GM12878 (cell line): ENCODE measurements around the gene MPP2. TPM values are rescaled to one million over a fixed set of nuclear protein-coding genes. Genes with fewer than 3 reads are reported as not detected.

Experiments used
- ATAC-seq: fragments of 200-7000 bp; cut with Tn5 transposase; 3 replicates; pipeline ENCODE4 v1.9.1; 2020; ENCODE audit warnings: mild to moderate bottlenecking, moderate library complexity
- BruUV-seq: library from RNA; stranded (reverse); fragments of 400-500 nt; replicated peaks from 2 replicates; lab custom pipeline; 2021; lab: Mats Ljungman, UMichigan
- CTCF ChIA-PET: fragments of 300-600 bp; sonication (Branson Sonifier 250); formaldehyde crosslinking; extraction: SDS; loops from one replicate; lab custom pipeline; 2021; ENCODE audit warnings: inconsistent platforms; lab: Yijun Ruan, JAX
- POLR2A ChIA-PET: fragments of 350-600 bp; formaldehyde crosslinking; extraction: SDS; loops from one replicate; lab custom pipeline; 2021; ENCODE audit warnings: inconsistent platforms; lab: Charles Lee
- RAD21 ChIA-PET: fragments of 300-600 bp; sonication (Branson Sonifier 250); formaldehyde crosslinking; loops from one replicate; lab custom pipeline; 2023; ENCODE audit warnings: antibody characterized with exemption; ENCODE audit not compliant: unreplicated experiment; lab: Charles Lee
- SMC1A ChIA-PET: fragments of 300-600 bp; sonication (Branson Sonifier 250); formaldehyde crosslinking; loops from one replicate; lab custom pipeline; 2023; ENCODE audit not compliant: unreplicated experiment, uncharacterized antibody; lab: Charles Lee
- DNase-seq: peaks from one replicate; pipeline ENCODE4 v3.0.0-alpha.2; 2011; ENCODE audit warnings: low read depth, low spot score
- FAIRE-seq: peaks from 3 replicates; lab custom pipeline; 2011; peaks lifted over from hg19 to GRCh38; lab: Jason Lieb, UNC
- H2AFZ ChIP-seq: 2 replicates; pipeline ENCODE4 v1.6.0; 2011; ENCODE audit warnings: low read depth, low read length, control low read depth; ENCODE audit not compliant: control insufficient read depth
- H3K27ac ChIP-seq: 2 replicates; pipeline ENCODE4 v1.5.1; 2011; ENCODE audit warnings: control low read depth; ENCODE audit not compliant: control insufficient read depth, insufficient read depth
- H3K27me3 ChIP-seq, 2 experiments: replicated peaks in 1 of 2; 2 replicates each; pipeline versions ENCODE4 v1.6.0 to v1.6.1; 2011; ENCODE audit warnings: low read length in 1 of 2; ENCODE audit not compliant: control insufficient read depth in 2 of 2, insufficient read depth in 2 of 2
- H3K36me3 ChIP-seq, 2 experiments: 2 replicates each; pipeline ENCODE4 v1.5.1; 2011; ENCODE audit warnings: low read length in 1 of 2; ENCODE audit not compliant: control insufficient read depth in 2 of 2, insufficient read depth in 2 of 2
- H3K4me1 ChIP-seq: 2 replicates; pipeline ENCODE4 v1.6.1; 2011; ENCODE audit warnings: mild to moderate bottlenecking, low read length, moderate library complexity, mixed read lengths; ENCODE audit not compliant: control insufficient read depth, insufficient read depth
- H3K4me2 ChIP-seq: 2 replicates; pipeline ENCODE4 v1.6.0; 2011; ENCODE audit warnings: control low read depth; ENCODE audit not compliant: control insufficient read depth, insufficient read depth
- H3K4me3 ChIP-seq: fragments of 200-600 bp; sonication (generic); 2 replicates; pipeline ENCODE4 v1.5.1; 2016
- H3K79me2 ChIP-seq: 2 replicates; pipeline ENCODE4 v1.6.0; 2011; ENCODE audit warnings: low read length; ENCODE audit not compliant: control insufficient read depth, insufficient read depth
- H3K9ac ChIP-seq: 2 replicates; pipeline ENCODE4 v1.8.0; 2011; ENCODE audit warnings: low read length, control low read depth, mixed read lengths; ENCODE audit not compliant: control insufficient read depth, insufficient read depth
- H3K9me3 ChIP-seq: replicated peaks from 3 replicates; pipeline ENCODE4 v1.5.1; 2011; ENCODE audit warnings: mild to moderate bottlenecking, low read length; ENCODE audit not compliant: control insufficient read depth, insufficient read depth
- H4K20me1 ChIP-seq: 2 replicates; pipeline ENCODE4 v1.6.0; 2011; ENCODE audit not compliant: control insufficient read depth, insufficient read depth
- IRF4 ChIP-seq: IDR thresholded peaks from 2 replicates; pipeline ENCODE4 v1.6.1; 2011; ENCODE audit warnings: low read depth, low read length
- MEF2A ChIP-seq: IDR thresholded peaks from 2 replicates; pipeline ENCODE4 v1.6.1; 2011; ENCODE audit warnings: low read depth, mild to moderate bottlenecking, low read length, moderate library complexity; ENCODE audit not compliant: insufficient read depth
- MYB ChIP-seq: fragments of 150-350 bp; IDR thresholded peaks from 2 replicates; pipeline ENCODE4 v1.6.1; 2014; ENCODE audit warnings: mild to moderate bottlenecking, low read depth, low read length, borderline replicate concordance
- NFIC ChIP-seq: IDR thresholded peaks from 2 replicates; pipeline ENCODE4 v1.6.1; 2012; ENCODE audit warnings: low read depth, mild to moderate bottlenecking, inconsistent platforms, low read length, moderate library complexity
- NR2C1 ChIP-seq: fragments of 450-650 bp; IDR thresholded peaks from 2 replicates; pipeline ENCODE4 v1.6.1; 2017; ENCODE audit warnings: antibody characterized with exemption, mild to moderate bottlenecking, moderate library complexity
- NR2F1 ChIP-seq: fragments of 450-650 bp; conservative IDR thresholded peaks from 2 replicates; pipeline ENCODE4 v1.6.1; 2017; ENCODE audit warnings: mild to moderate bottlenecking
- NRF1 ChIP-seq: conservative IDR thresholded peaks from 2 replicates; pipeline ENCODE4 v1.6.1; 2011; ENCODE audit warnings: mild to moderate bottlenecking, low read depth, low read length, improper control_type of control experiment
- POLR2A ChIP-seq: IDR thresholded peaks from 2 replicates; pipeline ENCODE4 v1.6.1; 2011; ENCODE audit warnings: low read depth, mild to moderate bottlenecking, low read length
- POLR2AphosphoS5 ChIP-seq: IDR thresholded peaks from 2 replicates; pipeline ENCODE4 v1.6.1; 2011; ENCODE audit warnings: mild to moderate bottlenecking, low read length, inconsistent platforms
- RBBP5 ChIP-seq: fragments of 200-600 bp; sonication (generic); conservative IDR thresholded peaks from 2 replicates; pipeline ENCODE4 v1.6.1; 2016
- RCOR1 ChIP-seq: conservative IDR thresholded peaks from 2 replicates; pipeline ENCODE4 v1.6.1; 2012; ENCODE audit warnings: low read depth, low read length, improper control_type of control experiment
- SREBF2 ChIP-seq: IDR thresholded peaks from 2 replicates; pipeline ENCODE4 v1.6.1; 2012; ENCODE audit warnings: mild to moderate bottlenecking, low read length
- YBX1 ChIP-seq: fragments of 450-650 bp; IDR thresholded peaks from 2 replicates; pipeline ENCODE4 v1.6.1; 2016; ENCODE audit warnings: antibody characterized with exemption
- ZNF274 ChIP-seq: IDR thresholded peaks from one replicate; pipeline ENCODE4 v1.8.0; 2011; ENCODE audit not compliant: insufficient read length, insufficient read depth
- WGBS: methylation state at CpG from one replicate; pipeline ENCODE4 v1.1.6; 2016; ENCODE audit warnings: low lambda C conversion rate; ENCODE audit not compliant: insufficient replicate concordance, insufficient coverage; ENCODE audit errors: missing lambda C conversion rate; 5-methylcytosine and 5-hydroxymethylcytosine counted together
- in situ Hi-C: fragments of 300-500 bp; cut with MboI; formaldehyde crosslinking; loops from 9 replicates; pipeline ENCODE4 v1.14.3; 2018; ENCODE audit warnings: mixed read lengths
- intact Hi-C: fragments of 100-400 bp; cut with micrococcal nuclease; formaldehyde crosslinking; loops from one replicate; pipeline ENCODE4 v1.14.2; 2022; ENCODE audit not compliant: unreplicated experiment
- polyA plus RNA-seq, 11 experiments: library from polyadenylated mRNA; depleted of rRNA in 4 of 11; unstranded in 6 of 11; stranded (reverse) in 5 of 11; fragments of >200 nt; fragmentation: Nextera tagmentation in 4 of 11; fragmentation: Illumina TruSeq in 1 of 11; extraction: Ambion mirVana in 4 of 11; extraction: Trizol in 1 of 11; gene quantifications; 1 replicate in 1 of 11; 2 replicates in 10 of 11; pipeline versions ENCODE4 v1.2.1 to v1.2.3, GENCODE V29; 2011 to 2016; ENCODE audit warnings: inconsistent platforms in 2 of 11, missing spikeins in 2 of 11, low read depth in 1 of 11
- total RNA-seq, 4 experiments: library from RNA; depleted of rRNA in 3 of 4; stranded (reverse); fragments of >200 nt in 3 of 4; fragmentation: Illumina TruSeq in 1 of 4; extraction: Trizol in 1 of 4; gene quantifications; 2 replicates each; pipeline versions ENCODE4 v1.2.1 to v1.2.3, GENCODE V29; 2013 to 2021
- TF ChIP-seq, protein P1 (sequence below), 3 experiments: IDR thresholded peaks in 2 of 3; conservative IDR thresholded peaks in 1 of 3; 2 replicates each; pipeline ENCODE4 v1.5.1; 2011; ENCODE audit warnings: low read depth in 3 of 3, low read length in 3 of 3, mild to moderate bottlenecking in 3 of 3, control low read depth in 2 of 3, moderate library complexity in 2 of 3, inconsistent platforms in 1 of 3, mixed read lengths in 1 of 3; ENCODE audit not compliant: control insufficient read depth in 2 of 3, insufficient read depth in 1 of 3; ENCODE audit errors: extremely low read depth in 1 of 3
- TF ChIP-seq, protein P2 (sequence below): fragments of 450-650 bp; IDR thresholded peaks from 2 replicates; pipeline ENCODE4 v1.6.1; 2014; ENCODE audit warnings: mild to moderate bottlenecking
- TF ChIP-seq, protein P3 (sequence below): fragments of 450-650 bp; IDR thresholded peaks from 2 replicates; pipeline ENCODE4 v1.6.1; 2017; ENCODE audit warnings: mild to moderate bottlenecking, moderate library complexity

The MPP2 gene
- total and polyA plus RNA-seq, 10 of the 15 experiments (the other 5 are each of a cell fraction or from before 2014, with no cell fraction given): 0.02 to 0.23 (median 0.15) TPM; not detected in 2

DNA sequence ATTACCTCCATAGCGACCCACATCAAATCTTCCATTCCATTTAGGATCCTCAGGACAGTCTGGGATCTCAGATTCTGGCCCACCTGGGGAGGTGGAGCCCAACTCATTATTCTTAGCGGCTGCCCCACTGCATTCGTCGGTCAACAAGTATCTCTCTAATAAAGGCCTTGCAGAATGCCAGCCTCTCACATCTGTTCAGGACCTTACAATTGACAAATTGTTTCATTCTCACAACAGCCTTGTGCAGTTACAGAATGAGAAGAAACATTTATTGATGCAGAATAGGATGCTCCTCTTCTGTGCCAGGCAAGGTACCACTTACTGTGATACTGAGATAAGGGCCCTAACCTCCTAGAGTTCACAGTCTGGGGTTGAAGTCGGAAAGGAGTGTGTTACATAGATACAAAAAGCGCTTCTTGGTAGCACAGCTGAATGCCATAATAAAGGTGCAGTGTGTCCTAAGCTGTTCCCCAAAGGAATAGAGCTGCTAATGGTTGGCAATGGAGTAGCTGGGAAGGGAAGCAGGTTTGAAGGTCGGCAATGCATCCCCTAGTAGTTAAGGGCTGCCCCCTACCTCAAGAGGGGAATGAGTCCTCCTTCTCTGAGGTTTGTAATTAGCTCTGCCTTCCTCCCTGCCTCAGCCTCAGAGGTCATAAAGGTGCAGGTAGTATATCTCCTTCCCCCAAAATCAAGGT lies 2.3 kb upstream of the MPP2 start:
- H3K36me3 ChIP-seq: no peaks in the 10 kb centered on the region; a peak in 1 of 4 replicates
- ChIA-PET SMC1A (interaction anchor here (0.6 to 2.2 kb wide), 9 partner anchors 12 to 388 kb away, joined by 3 to 8 read pairs (median 3); no protein-coding TSS in a partner anchor), RAD21 (interaction anchor here (0.6 to 2.1 kb wide), 5 partner anchors 34 to 813 kb away, joined by 3 to 8 read pairs (median 3); no protein-coding TSS in a partner anchor), POLR2A (interaction anchor here (0.7 to 1.5 kb wide), 2 partner anchors 10 to 50 kb away, joined by 3 to 7 read pairs; no protein-coding TSS in a partner anchor), CTCF (interaction anchor here (0.5 to 3.5 kb wide), 22 partner anchors 11 to 440 kb away, joined by 3 to 22 read pairs (median 4); partner anchors contain the start of genes PPY and TMEM101)
- H3K9me3 ChIP-seq: no peaks in the 10 kb centered on the region
- in situ Hi-C loops: no loop called here
- no peak overlapping the region for H3K27ac ChIP-seq
- no peak overlapping the region for H3K4me2 ChIP-seq
- H3K9ac ChIP-seq: no peak overlapping the region
- H3K79me2 ChIP-seq: no peaks in the 10 kb centered on the region
- H2AFZ ChIP-seq: no peak overlapping the region
- no peaks in the 10 kb centered on the region for H3K4me1 ChIP-seq
- intact Hi-C loops: no loop called here
- FAIRE-seq: no peak
- no peak for ATAC-seq
- peaks cover 10 to 18% of the 10 kb centered on the region in 2 experiments for H3K27me3 ChIP-seq
- no TSS peak for BruUV-seq
- H4K20me1 ChIP-seq: no peaks in the 10 kb centered on the region
- DNase-seq: no peak
- WGBS: 48% methylated on average over 7 of the region's 7 CpGs
- no peak overlapping the region for H3K4me3 ChIP-seq
- TF ChIP-seq, protein P1, sequence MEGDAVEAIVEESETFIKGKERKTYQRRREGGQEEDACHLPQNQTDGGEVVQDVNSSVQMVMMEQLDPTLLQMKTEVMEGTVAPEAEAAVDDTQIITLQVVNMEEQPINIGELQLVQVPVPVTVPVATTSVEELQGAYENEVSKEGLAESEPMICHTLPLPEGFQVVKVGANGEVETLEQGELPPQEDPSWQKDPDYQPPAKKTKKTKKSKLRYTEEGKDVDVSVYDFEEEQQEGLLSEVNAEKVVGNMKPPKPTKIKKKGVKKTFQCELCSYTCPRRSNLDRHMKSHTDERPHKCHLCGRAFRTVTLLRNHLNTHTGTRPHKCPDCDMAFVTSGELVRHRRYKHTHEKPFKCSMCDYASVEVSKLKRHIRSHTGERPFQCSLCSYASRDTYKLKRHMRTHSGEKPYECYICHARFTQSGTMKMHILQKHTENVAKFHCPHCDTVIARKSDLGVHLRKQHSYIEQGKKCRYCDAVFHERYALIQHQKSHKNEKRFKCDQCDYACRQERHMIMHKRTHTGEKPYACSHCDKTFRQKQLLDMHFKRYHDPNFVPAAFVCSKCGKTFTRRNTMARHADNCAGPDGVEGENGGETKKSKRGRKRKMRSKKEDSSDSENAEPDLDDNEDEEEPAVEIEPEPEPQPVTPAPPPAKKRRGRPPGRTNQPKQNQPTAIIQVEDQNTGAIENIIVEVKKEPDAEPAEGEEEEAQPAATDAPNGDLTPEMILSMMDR (IDR thresholded peaks at IDR 0.05 in 2 of 3, conservative IDR thresholded peaks at IDR 0.05 in 1 of 3; ENCODE audit: control insufficient read depth in 2 of 3, extremely low read depth in 1 of 3, insufficient read depth in 1 of 3, low read depth in 3 of 3, low read length in 3 of 3): no peak
- TF ChIP-seq RCOR1: no peak
- TF ChIP-seq MYB: no peak
- TF ChIP-seq YBX1: no peak
- no peak for TF ChIP-seq RBBP5
- TF ChIP-seq POLR2A: no peak
- TF ChIP-seq NRF1: no peak
- no peak for TF ChIP-seq NR2C1
- TF ChIP-seq MEF2A: no peak
- no peak for TF ChIP-seq SREBF2
- TF ChIP-seq ZNF274: no peak
- TF ChIP-seq, protein P2, sequence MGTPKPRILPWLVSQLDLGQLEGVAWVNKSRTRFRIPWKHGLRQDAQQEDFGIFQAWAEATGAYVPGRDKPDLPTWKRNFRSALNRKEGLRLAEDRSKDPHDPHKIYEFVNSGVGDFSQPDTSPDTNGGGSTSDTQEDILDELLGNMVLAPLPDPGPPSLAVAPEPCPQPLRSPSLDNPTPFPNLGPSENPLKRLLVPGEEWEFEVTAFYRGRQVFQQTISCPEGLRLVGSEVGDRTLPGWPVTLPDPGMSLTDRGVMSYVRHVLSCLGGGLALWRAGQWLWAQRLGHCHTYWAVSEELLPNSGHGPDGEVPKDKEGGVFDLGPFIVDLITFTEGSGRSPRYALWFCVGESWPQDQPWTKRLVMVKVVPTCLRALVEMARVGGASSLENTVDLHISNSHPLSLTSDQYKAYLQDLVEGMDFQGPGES: no peak
- no peak for TF ChIP-seq POLR2AphosphoS5
- TF ChIP-seq NFIC: no peak
- TF ChIP-seq, protein P3, sequence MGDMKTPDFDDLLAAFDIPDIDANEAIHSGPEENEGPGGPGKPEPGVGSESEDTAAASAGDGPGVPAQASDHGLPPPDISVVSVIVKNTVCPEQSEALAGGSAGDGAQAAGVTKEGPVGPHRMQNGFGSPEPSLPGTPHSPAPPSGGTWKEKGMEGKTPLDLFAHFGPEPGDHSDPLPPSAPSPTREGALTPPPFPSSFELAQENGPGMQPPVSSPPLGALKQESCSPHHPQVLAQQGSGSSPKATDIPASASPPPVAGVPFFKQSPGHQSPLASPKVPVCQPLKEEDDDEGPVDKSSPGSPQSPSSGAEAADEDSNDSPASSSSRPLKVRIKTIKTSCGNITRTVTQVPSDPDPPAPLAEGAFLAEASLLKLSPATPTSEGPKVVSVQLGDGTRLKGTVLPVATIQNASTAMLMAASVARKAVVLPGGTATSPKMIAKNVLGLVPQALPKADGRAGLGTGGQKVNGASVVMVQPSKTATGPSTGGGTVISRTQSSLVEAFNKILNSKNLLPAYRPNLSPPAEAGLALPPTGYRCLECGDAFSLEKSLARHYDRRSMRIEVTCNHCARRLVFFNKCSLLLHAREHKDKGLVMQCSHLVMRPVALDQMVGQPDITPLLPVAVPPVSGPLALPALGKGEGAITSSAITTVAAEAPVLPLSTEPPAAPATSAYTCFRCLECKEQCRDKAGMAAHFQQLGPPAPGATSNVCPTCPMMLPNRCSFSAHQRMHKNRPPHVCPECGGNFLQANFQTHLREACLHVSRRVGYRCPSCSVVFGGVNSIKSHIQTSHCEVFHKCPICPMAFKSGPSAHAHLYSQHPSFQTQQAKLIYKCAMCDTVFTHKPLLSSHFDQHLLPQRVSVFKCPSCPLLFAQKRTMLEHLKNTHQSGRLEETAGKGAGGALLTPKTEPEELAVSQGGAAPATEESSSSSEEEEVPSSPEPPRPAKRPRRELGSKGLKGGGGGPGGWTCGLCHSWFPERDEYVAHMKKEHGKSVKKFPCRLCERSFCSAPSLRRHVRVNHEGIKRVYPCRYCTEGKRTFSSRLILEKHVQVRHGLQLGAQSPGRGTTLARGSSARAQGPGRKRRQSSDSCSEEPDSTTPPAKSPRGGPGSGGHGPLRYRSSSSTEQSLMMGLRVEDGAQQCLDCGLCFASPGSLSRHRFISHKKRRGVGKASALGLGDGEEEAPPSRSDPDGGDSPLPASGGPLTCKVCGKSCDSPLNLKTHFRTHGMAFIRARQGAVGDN: no peak
- TF ChIP-seq IRF4: no peak
- no peak for TF ChIP-seq NR2F1
